PC-3 (cell line): Measurements from ENCODE around the gene PTPRQ.

ENCODE experiments used
- CTCF ChIP-seq: fragments of 300-600 bp; sonication (generic); conservative IDR thresholded peaks from 2 replicates; pipeline ENCODE4 v1.5.1; 2017; ENCODE audit warnings: antibody characterized with exemption, low read depth, mild to moderate bottlenecking, low read length
- EZH2 ChIP-seq: fragments of 300-600 bp; sonication (generic); IDR thresholded peaks from one replicate; pipeline ENCODE4 v1.6.1; 2017; ENCODE audit warnings: antibody characterized with exemption, mild to moderate bottlenecking, low read length; ENCODE audit not compliant: unreplicated experiment
- EZH2phosphoT487 ChIP-seq: fragments of 300-600 bp; sonication (generic); IDR thresholded peaks from 2 replicates; pipeline ENCODE4 v1.6.1; 2018; ENCODE audit warnings: mild to moderate bottlenecking, antibody characterized with exemption, low read length, borderline replicate concordance

GRCh38 chr12:80494836-80495235 is 50.8 kb downstream of the PTPRQ start:
- no peak for TF ChIP-seq CTCF
- TF ChIP-seq EZH2 = no peak
- TF ChIP-seq EZH2phosphoT487 = no peak
